B cell (primary cell): Measurements from ENCODE around the gene HFE. TPM values are rescaled to one million over a fixed set of nuclear protein-coding genes. Genes with fewer than 3 reads are reported as not detected.
"Not testable (repeated sequence)": the region's sequence is repeated elsewhere in the genome, so short reads cannot be mapped to it uniquely, and the experiment has no call there.

Source experiments
- ATAC-seq: fragments of 200-7000 bp; cut with Tn5 transposase; one replicate; pipeline ENCODE4 v1.10.0; 2021; ENCODE audit warnings: low read depth, mild to moderate bottlenecking, moderate number of reproducible peaks, moderate library complexity
- CTCF ChIA-PET: fragments of 350-600 bp; sonication (Branson Sonifier 250); formaldehyde crosslinking; loops from one replicate; lab custom pipeline; 2021; ENCODE audit warnings: antibody characterized with exemption, inconsistent platforms; lab: Charles Lee
- POLR2A ChIA-PET: fragments of 350-600 bp; sonication (Branson Sonifier 250); formaldehyde crosslinking; loops from one replicate; lab custom pipeline; 2021; ENCODE audit warnings: antibody characterized with exemption; lab: Charles Lee
- DNase-seq: peaks from one replicate; pipeline ENCODE4 v3.0.0; 2013
- H2AFZ ChIP-seq: 2 replicates; pipeline ENCODE4 v1.6.1; 2012; ENCODE audit warnings: mild to moderate bottlenecking, low read depth, low read length; ENCODE audit not compliant: insufficient read depth, poor library complexity, severe bottlenecking
- H3K27ac ChIP-seq, 2 donors: 1 replicate in 1 of 2; 2 replicates in 1 of 2; pipeline ENCODE4 v1.5.1; 2012 to 2013; ENCODE audit warnings: low read length in 2 of 2, mild to moderate bottlenecking in 2 of 2, moderate library complexity in 1 of 2
- H3K27me3 ChIP-seq, 4 experiments: fragments of 200-600 bp in 1 of 4; sonication (generic) in 1 of 4; replicated peaks in 1 of 4; 1 replicate in 2 of 4; 2 replicates in 2 of 4; pipeline versions ENCODE4 v1.6.1 to v1.7.0; 2013 to 2016; ENCODE audit warnings: low read length in 3 of 4, mild to moderate bottlenecking in 2 of 4, mixed read lengths in 1 of 4, moderate library complexity in 1 of 4; ENCODE audit not compliant: insufficient read depth in 4 of 4, control insufficient read depth in 3 of 4; ENCODE audit errors: control extremely low read depth in 1 of 4
- H3K36me3 ChIP-seq, 2 experiments: replicated peaks in 1 of 2; 1 replicate in 1 of 2; 2 replicates in 1 of 2; pipeline versions ENCODE4 v1.6.1 to v1.7.1; 2013; ENCODE audit warnings: low read length in 1 of 2; ENCODE audit not compliant: insufficient read depth in 2 of 2, control insufficient read depth in 1 of 2; ENCODE audit errors: control extremely low read depth in 1 of 2, extremely low read depth in 1 of 2
- H3K4me1 ChIP-seq, 2 donors: fragments of 200-600 bp in 1 of 2; sonication (generic) in 1 of 2; 1 replicate in 1 of 2; 2 replicates in 1 of 2; pipeline versions ENCODE4 v1.5.1 to v1.6.1; 2013 to 2017; ENCODE audit warnings: low read length in 2 of 2; ENCODE audit not compliant: control insufficient read depth in 2 of 2, insufficient read depth in 2 of 2
- H3K4me2 ChIP-seq: replicated peaks from 2 replicates; pipeline ENCODE3; 2012; ENCODE audit warnings: mild to moderate bottlenecking, low read depth, low read length; ENCODE audit not compliant: poor library complexity, severe bottlenecking
- H3K4me3 ChIP-seq, 5 experiments: fragments of 200-600 bp in 1 of 5; sonication (generic) in 1 of 5; 1 replicate in 3 of 5; 2 replicates in 2 of 5; pipeline versions ENCODE4 v1.5.1 to v1.7.0; 2011 to 2016; ENCODE audit warnings: low read length in 4 of 5, mild to moderate bottlenecking in 4 of 5, low read depth in 2 of 5, control low read depth in 1 of 5, moderate library complexity in 1 of 5; ENCODE audit not compliant: insufficient read depth in 1 of 5; ENCODE audit errors: control extremely low read depth in 1 of 5, extremely low read depth in 1 of 5
- H3K79me2 ChIP-seq: fragments of 200-600 bp; sonication (generic); one replicate; pipeline ENCODE4 v1.6.0; 2016; ENCODE audit warnings: low read length; ENCODE audit not compliant: control insufficient read depth, insufficient read depth
- H3K9ac ChIP-seq: fragments of 200-600 bp; sonication (generic); 2 replicates; pipeline ENCODE4 v1.6.1; 2017; ENCODE audit warnings: mild to moderate bottlenecking, low read length, moderate library complexity
- H3K9me3 ChIP-seq, 3 donors: one replicate each; pipeline versions ENCODE4 v1.6.1 to v1.7.1; 2013; ENCODE audit warnings: low read length in 2 of 3; ENCODE audit not compliant: control insufficient read depth in 2 of 3, insufficient read depth in 1 of 3; ENCODE audit errors: control extremely low read depth in 1 of 3
- H4K20me1 ChIP-seq: 2 replicates; pipeline ENCODE4 v1.6.0; 2012; ENCODE audit warnings: mild to moderate bottlenecking, low read length; ENCODE audit not compliant: insufficient read depth, control insufficient read depth, poor library complexity, severe bottlenecking
- H3K27ac Mint-ChIP-seq: one replicate; pipeline ENCODE4 v1.8.0; 2021; ENCODE audit warnings: mixed read lengths
- H3K27me3 Mint-ChIP-seq: one replicate; pipeline ENCODE4 v1.8.0; 2021; ENCODE audit warnings: mixed read lengths
- H3K4me1 Mint-ChIP-seq: one replicate; pipeline ENCODE4 v1.8.0; 2021; ENCODE audit warnings: mixed read lengths
- H3K4me3 Mint-ChIP-seq: one replicate; pipeline ENCODE4 v1.8.0; 2021; ENCODE audit warnings: mixed read lengths
- H3K9me3 Mint-ChIP-seq: one replicate; pipeline ENCODE4 v1.8.0; 2022; ENCODE audit warnings: mixed read lengths; ENCODE audit not compliant: insufficient read depth
- EZH2 ChIP-seq: IDR thresholded peaks from 2 replicates; pipeline ENCODE4 v1.6.1; 2012; ENCODE audit warnings: borderline replicate concordance, low read depth, mild to moderate bottlenecking, moderate library complexity, low read length; ENCODE audit not compliant: insufficient read depth, poor library complexity, severe bottlenecking
- WGBS: methylation state at CpG from one replicate; pipeline ENCODE4 v1.1.5; 2013; ENCODE audit warnings: missing lambda C conversion rate; ENCODE audit not compliant: insufficient coverage; 5-methylcytosine and 5-hydroxymethylcytosine counted together
- intact Hi-C: fragments of 100-400 bp; cut with micrococcal nuclease; formaldehyde crosslinking; loops from one replicate; pipeline ENCODE4 v1.10.0; 2022
- polyA plus RNA-seq: library from polyadenylated mRNA; depleted of rRNA; stranded (reverse); fragments of >200 nt; gene quantifications from 2 replicates; pipeline ENCODE4 v1.2.3, GENCODE V29; 2012
- total RNA-seq, 2 donors: library from RNA; stranded (reverse); fragments of 120-200 nt in 1 of 2; gene quantifications; 1 replicate in 1 of 2; 2 replicates in 1 of 2; pipeline versions ENCODE4 v1.2.3 to v1.2.4, GENCODE V29; 2013 to 2022
- TF ChIP-seq, protein P1 (sequence below): fragments of 200-600 bp; IDR thresholded peaks from one replicate; pipeline ENCODE4 v1.8.0; 2022; ENCODE audit warnings: antibody characterized with exemption, mild to moderate bottlenecking

HFE gene
- total and polyA plus RNA-seq, 2 donors (not counting 1 experiment from before 2014, with no cell fraction given): 5.9 to 6.3 TPM

DNA sequence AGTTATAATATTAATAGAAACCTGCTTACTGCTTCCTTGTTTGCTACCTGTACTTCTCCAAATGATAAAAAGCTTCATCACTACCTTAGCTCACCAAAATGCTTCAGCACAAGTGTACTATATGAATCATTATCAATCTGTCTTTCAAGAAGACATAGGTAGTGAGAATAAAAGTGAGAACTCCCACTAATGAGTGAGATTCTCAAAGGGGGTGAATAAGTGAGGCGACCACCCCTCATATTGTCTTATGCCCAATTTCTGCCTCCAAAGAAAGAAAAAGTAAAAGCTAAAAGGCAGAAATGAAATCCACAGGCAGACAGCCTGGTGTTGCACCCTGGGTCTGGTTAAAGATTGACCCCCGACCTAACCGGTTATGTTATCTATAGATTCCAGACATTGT is 6.1 kb upstream of the HFE start:
- H3K79me2 ChIP-seq, intact Hi-C loops, H3K4me1 Mint-ChIP-seq, H3K27ac ChIP-seq, H3K27ac Mint-ChIP-seq, ATAC-seq, DNase-seq, H3K9ac ChIP-seq, H4K20me1 ChIP-seq, H3K27me3 Mint-ChIP-seq, H3K4me1 ChIP-seq, H3K27me3 ChIP-seq, H3K4me3 ChIP-seq, POLR2A ChIA-PET, H3K4me3 Mint-ChIP-seq, H3K4me2 ChIP-seq, H3K9me3 Mint-ChIP-seq, H2AFZ ChIP-seq, H3K36me3 ChIP-seq: not testable (repeated sequence)
- H3K9me3 ChIP-seq: peaks cover 0 to 10% (median 7%) of the 10 kb centered on the region in 3 donors
- WGBS: 100% methylated on average over 2 of the region's 3 CpGs
- CTCF ChIA-PET: interaction anchor here (0.7 to 1.3 kb wide), 3 partner anchors 13 to 21 kb away, joined by 3 to 5 read pairs (median 3); no protein-coding TSS in a partner anchor

DNA sequence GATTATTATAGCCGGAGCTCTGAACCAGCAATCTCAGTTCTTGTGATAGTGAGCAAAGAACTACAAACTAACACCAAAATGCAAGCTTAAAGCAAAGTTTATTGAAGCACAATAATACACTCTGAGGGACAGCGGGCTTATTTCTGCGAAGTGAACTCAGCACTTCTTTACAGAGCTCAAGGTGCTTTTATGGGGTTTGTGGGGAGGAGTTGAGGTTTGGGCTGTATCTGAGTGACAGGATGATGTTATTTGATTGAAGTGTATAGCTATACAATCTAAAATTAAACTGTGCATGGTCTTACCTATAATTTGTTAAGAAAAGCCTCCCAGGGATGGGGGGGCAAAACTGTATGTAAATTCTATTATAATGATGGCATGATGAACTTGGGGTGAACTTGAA is 1.0 kb upstream of the HFE start:
- H3K9me3 ChIP-seq: peaks cover 0 to 9% (median 7%) of the 10 kb centered on the region in 3 donors
- H3K36me3 ChIP-seq: no peaks in the 10 kb centered on the region
- CTCF ChIA-PET: interaction anchor here (0.6 to 17.0 kb wide), 3 partner anchors 11 to 78 kb away, joined by 3 to 605 read pairs (median 95); no protein-coding TSS in a partner anchor
- no peaks in the 10 kb centered on the region for H4K20me1 ChIP-seq
- POLR2A ChIA-PET: interaction anchor here (1.8 kb wide), 1 partner anchor 17 kb away, joined by 9 read pairs; a partner anchor contains a TSS
- TF ChIP-seq, protein P1, sequence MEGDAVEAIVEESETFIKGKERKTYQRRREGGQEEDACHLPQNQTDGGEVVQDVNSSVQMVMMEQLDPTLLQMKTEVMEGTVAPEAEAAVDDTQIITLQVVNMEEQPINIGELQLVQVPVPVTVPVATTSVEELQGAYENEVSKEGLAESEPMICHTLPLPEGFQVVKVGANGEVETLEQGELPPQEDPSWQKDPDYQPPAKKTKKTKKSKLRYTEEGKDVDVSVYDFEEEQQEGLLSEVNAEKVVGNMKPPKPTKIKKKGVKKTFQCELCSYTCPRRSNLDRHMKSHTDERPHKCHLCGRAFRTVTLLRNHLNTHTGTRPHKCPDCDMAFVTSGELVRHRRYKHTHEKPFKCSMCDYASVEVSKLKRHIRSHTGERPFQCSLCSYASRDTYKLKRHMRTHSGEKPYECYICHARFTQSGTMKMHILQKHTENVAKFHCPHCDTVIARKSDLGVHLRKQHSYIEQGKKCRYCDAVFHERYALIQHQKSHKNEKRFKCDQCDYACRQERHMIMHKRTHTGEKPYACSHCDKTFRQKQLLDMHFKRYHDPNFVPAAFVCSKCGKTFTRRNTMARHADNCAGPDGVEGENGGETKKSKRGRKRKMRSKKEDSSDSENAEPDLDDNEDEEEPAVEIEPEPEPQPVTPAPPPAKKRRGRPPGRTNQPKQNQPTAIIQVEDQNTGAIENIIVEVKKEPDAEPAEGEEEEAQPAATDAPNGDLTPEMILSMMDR: no peak
- no peak for TF ChIP-seq EZH2
- peaks cover 28 to 43% of the 10 kb centered on the region in 2 donors for H3K4me1 ChIP-seq
- no peak overlapping the region for H3K4me2 ChIP-seq
- H3K27ac Mint-ChIP-seq: peak overlapping the region; percentile 47
- H3K9ac ChIP-seq: no peak overlapping the region
- H3K4me3 Mint-ChIP-seq: peak overlapping the region; percentile 66
- no peaks in the 10 kb centered on the region for H3K27me3 Mint-ChIP-seq
- peaks cover 36% of the 10 kb centered on the region for H3K4me1 Mint-ChIP-seq
- intact Hi-C loops: no loop called here
- H3K27me3 ChIP-seq: no peaks in the 10 kb centered on the region
- H2AFZ ChIP-seq: no peak overlapping the region
- no peak overlapping the region for H3K4me3 ChIP-seq
- DNase-seq (no peak), ATAC-seq (no peak)
- WGBS: no CpG with 5 or more reads among the region's 3 CpGs
- peaks cover 3% of the 10 kb centered on the region for H3K9me3 Mint-ChIP-seq
- no peaks in the 10 kb centered on the region for H3K79me2 ChIP-seq
- H3K27ac ChIP-seq: no peak overlapping the region
